GDM1 (cell line): ENCODE data around the gene USP7.
"Not testable (repeated sequence)": the region's sequence is repeated elsewhere in the genome, so short reads cannot be mapped to it uniquely, and the experiment has no call there.

Experiments
- DNase-seq: peaks from one replicate; lab custom pipeline; 2025; lab: John Stamatoyannopoulos, UW

The USP7 gene

GRCh38 chr16:8963821-8964441 lies at the start of gene USP7:
Gene USP7, minus strand, starts transcription at chr16:8963906. Its CDS starts 621 bp downstream, at chr16:8963285.
- peak; percentile 89 for DNase-seq

DNA sequence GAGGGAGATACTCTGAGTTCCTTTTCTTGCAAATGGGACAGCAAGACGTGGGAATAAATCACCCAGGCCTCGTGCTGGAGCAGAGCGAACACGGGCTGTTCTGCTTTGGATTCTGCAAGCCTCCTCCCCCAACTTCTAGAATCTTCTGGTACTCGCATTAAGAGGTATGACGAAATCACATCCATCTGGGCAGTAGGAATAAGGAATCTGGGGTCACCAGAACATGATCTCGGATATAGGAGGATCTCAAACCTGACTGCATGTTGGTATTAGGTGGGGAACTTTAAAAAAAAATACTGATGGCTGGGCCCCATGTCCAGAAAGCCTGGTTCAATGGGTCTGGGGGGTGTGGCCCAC lies 49.8 kb upstream of the USP7 start:
- no peak for DNase-seq

DNA sequence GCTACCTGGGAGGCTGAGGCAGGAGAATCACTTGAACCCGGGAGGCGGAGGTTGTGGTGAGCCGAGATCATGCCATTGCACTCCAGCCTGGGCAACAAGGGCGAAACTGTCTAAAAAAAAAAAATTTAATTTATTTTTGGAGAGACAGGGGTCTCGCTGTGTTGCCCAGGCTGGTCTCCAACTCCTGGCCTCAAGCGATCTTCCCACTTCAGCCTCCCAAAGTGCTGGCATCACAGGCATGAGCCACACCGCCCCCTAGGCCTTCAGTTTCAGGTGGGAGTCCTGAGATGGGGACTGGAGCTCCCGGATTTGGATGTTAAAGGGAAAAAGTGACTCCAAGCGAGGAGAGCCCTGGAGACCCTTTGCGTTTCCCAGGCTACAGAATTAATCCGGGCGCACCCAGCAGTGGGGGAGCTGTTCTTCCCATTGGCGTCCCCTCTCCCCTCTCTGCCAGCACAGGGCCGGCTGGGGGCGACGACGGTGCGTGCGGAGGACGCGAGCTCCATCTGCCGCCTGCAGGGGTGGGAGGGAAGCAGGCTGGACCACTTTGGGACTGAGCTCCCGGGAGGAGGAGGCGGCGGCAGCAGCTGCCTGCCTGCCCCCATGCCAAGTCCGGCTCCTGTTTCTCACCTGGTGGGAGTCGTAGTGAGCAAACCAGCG lies 49.3 kb upstream of the USP7 start:
- DNase-seq: no peak

GRCh38 chr16:9012330-9012729 lies 48.6 kb upstream of the USP7 start:
- DNase-seq: no peak

DNA sequence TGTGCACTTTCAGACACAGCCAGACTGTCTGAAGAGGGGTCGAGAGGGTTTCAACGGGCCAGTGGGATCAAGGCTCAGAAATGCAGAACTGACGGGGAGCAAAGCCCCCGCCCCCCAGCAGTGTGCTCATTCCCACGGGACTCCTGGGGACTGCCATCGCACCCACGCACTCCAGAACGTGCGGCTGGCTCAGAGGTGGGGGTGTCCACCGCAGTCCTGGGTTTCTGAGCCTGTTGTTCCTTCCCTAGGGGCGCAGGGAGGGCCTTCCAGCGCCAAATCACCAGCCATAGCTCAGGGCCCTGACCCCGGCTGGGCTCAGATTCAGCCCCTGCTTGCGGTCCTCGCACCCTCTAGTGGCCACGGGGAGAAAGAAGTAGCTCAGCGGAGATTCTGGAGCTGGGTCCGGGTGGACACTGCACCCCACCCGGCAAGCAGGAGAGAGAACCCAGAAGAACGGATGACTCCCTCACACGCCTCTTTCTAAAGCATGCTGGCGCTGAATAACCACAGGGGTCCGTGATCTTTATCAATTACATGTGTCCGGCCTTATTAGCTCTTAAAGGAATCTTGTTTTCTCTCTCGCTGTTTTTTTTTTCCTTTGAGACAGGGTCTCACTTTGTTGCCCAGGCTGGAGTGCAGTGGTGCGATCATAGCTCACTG lies 45.0 kb upstream of the USP7 start:
- peak; percentile 32 for DNase-seq

GRCh38 chr16:9007177-9007794 lies 43.6 kb upstream of the USP7 start:
- no peak for DNase-seq

- DNase-seq: no peak
Measured at GRCh38 chr16:9004183-9004582, 40.5 kb upstream of the USP7 start.

DNA sequence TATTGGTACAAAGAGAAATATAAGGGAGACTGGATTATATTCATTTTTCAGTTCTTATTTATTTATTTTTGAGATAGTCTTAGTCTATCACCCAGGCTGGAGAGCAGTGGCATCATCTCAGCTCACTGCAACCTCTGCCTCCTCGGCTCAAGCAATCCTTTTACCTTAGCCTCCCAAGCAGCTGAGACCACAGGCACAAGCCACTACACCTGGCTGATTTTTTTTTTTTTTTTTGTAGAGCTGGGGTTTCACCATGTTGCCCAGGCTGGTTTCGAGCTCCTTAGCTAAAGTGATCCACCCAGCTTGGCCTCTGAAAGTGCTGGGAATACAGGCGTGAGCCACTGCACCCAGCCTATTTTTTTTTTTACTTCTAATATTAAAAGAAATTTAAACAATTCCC lies 40.1 kb upstream of the USP7 start:
- no peak for DNase-seq

DNA sequence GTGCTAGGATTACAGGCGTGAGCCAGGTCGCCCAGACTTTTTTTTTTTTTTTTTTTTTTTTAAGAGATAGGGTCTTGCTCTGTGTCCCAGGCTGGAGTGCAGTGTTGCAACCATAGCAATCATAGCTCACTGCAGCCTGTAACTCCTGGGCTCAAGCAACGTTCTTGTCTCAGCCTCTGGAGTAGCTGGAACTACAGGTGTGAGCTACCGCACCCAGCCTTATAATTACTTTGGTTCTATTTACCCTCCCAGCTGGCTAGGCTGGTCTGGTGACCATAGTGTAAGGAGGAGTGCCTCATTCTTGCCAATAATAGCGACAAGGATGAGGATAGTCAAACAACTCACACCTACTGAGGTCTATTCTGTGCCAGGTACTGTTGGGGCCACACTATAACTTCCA lies 39.6 kb upstream of the USP7 start:
- no peak for DNase-seq

DNA sequence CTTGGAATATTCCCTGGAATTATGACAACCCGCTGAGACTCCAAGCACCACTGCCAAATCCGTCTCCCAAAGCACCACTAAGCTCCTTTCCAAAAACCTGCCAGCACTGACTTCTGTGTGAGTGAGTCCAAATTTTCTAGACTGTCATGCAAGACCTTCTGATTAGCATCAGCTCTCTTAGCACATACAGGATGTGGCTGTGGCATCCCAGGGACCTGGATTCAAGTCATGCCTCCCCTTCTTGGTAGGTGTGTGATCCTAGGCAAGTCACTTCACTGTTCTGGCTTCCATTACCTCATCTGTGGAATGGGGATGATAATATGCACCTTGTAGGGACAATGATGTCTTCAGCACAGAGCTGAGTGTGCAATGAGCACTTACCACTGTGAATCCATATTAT lies 38.3 kb upstream of the USP7 start:
- DNase-seq: no peak

DNA sequence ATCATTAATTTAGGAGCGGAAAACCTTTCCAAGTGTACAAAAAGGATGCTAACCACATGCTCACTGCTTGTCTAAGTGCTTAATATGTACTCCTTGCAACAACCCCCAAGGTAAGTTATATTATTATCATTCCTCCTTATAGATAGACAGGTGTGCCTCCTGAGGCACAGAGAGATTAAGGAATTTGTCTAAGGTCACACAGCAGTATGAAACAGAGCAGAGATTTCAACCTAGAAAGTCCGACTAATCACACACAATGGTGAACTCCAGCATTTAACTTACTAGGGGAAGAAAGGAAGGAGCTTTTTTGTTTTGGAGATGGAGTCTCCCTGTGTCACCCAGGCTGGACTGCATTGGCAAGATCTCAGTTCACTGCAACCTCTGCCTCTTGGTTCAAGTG lies 37.0 kb upstream of the USP7 start:
- DNase-seq: no peak

- DNase-seq: no peak
Measured at GRCh38 chr16:8999800-9000199, 36.1 kb upstream of the USP7 start.

DNA sequence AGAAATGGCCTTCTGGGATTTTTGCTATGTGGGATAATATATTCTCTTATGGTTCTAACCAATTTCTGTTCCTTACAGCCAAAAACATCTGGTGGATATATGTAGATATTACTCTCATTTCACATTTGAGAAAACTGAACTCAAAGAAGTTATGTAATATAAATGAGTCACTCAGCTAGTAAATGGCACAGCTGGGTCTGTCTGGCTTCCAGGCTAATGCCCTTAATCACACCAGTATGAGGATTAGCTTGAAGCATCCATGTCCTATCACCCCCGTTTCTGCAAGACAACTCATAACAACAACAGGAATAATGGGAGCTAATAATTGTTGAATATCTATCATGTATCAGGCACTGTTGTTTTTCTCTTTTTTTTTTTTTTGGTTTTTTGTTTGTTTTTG lies 34.4 kb upstream of the USP7 start:
- DNase-seq: no peak

DNA sequence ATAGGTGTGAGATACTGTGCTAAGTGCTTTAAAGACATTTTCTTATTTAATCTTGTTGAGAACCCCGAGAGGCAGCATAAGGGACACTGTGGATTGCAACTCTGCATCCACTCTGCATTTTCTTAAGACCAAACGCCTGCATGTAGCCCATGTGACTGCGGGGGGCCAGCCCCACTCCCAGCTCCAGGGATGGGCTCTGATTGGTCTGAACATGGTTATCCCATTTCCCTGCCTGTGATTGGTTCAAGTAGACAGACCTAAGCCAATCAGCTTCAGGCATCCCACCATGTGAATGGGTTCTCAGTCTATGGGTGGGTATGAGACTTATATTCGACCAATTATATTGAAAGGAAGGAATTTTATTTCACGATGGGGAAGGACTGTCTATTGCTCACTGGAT lies 33.2 kb upstream of the USP7 start:
- DNase-seq: no peak

DNA sequence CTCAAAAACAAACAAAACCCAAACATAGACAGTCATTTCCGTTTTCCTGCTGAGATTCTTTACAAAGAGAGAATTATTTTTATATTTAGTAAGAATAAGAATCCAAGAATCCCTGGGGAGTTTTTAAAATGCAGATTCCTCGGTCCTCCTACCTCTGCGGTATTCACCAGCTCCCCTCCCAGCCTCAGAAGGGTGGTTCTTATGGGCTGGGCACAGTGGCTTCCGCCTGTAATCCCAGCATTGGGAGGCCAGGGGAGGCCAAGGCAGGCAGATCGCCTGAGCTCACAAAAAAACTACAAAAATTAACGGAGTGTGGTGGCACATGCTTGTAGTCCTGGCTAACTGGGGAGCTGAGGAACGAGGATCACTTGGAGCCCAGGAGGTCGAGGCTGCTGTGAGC lies 26.7 kb upstream of the USP7 start:
- DNase-seq: no peak

DNA sequence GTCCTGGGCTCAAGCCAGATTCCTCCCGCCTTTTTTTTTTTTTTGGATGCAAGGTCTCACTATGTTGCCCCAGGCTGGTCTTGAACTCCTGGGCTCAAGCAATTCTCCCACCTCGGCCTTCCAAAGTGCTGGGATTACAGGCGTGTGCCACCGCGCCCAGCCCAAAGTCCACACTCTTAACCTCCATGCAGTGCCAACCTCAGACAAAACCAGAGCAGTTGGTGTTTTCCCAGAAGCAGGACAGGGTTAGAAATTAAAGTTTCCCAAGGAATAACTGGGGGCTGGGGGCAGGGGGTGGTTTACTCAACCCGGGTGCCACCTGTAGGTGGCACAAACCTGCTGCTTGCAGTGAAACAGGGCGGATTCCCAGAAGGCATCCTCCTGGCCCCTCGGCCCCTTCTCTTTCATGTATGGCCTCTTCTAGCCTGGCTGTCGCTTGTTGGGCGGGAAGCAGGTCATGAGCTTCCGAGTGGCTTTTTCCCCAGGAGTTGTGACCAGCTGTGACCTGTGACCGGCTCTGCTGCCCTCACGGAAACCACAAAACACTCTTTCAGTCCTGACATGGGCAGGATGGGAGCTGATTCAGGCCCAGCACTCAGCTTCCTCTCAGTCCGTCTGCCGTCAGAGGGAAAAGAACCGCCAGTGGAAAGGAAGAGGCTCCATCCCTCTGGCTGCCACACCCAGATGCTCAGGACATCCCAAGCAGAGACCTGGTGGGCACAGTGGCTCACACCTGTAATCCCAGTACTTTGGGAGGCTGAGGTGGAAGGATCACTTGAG lies 25.6 kb upstream of the USP7 start:
- DNase-seq: no peak

DNA sequence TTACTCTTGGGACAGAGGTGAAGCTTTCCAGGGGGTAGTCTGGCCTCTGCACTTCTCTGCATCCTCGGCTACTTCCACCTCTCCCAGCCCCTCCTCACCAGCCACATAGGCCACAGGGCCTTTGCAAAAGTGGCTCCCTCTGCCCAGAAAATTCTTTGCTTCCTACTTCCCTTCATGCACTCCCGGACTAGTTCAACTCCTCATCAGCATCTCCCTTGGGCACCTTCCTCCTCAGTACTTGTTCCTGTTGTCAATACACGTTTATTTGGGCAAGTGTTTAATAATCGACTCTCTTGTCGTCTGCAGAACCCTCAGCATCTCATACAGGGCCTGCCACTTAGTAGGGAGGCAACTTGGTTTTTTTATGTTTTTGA lies 23.1 kb upstream of the USP7 start:
- DNase-seq: no peak

GRCh38 chr16:8986111-8986510 lies 22.4 kb upstream of the USP7 start:
- no peak for DNase-seq

GRCh38 chr16:8982816-8983215 lies 19.1 kb upstream of the USP7 start:
- no peak for DNase-seq

DNA sequence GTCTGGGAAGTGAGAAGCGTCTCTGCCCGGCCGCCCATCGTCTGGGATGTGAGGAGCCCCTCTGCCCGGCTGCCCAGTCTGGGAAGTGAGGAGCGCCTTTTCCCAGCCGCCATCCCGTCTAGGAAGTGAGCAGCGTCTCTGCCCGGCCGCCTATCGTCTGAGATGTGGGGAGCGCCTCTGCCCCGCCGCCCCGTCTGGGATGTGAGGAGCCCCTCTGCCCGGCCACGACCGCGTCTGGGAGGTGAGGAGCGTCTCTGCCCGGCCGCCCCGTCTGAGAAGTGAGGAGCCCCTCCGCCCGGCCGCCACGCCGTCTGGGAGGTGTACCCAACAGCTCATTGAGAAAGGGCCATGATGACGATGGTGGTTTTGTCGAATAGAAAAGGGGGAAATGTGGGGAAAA lies 18.2 kb upstream of the USP7 start:
- DNase-seq: not testable (repeated sequence)

GRCh38 chr16:8976189-8976588 lies 12.5 kb upstream of the USP7 start:
- DNase-seq: not testable (repeated sequence)

DNA sequence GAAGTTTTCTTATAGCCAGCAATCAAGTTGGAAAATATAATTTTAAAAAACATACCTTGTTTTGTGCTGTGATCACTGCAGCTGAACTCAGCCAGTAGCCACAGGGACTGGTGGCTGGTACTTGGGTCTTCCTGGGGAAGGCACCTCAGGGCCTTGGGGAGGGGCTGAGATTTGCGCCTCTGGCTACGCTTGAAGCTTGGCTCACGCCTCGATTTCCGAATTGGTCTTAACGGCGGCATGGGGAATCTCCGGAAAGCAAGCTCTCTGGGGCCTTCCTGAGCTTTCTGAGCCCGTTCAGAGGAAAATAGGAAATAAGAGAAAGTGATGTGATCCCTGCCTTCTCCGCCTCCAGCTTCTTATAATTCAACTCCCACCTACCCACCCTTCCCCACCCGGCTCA lies 11.3 kb upstream of the USP7 start:
- no peak for DNase-seq
